Naive B cell (primary cell): ENCODE results near the gene OR10P1. TPM values are rescaled to one million over a fixed set of nuclear protein-coding genes. Genes with fewer than 3 reads are reported as not detected.
"Not testable (repeated sequence)": the region's sequence is repeated elsewhere in the genome, so short reads cannot be mapped to it uniquely, and the experiment has no call there.

Experiments used
- ATAC-seq, 2 donors: fragments of 150-1000 bp; cut with Tn5 transposase; 2 replicates each; pipeline ENCODE4 v1.10.0; 2021; ENCODE audit warnings: low read depth in 2 of 2, mild to moderate bottlenecking in 2 of 2, moderate library complexity in 2 of 2
- DNase-seq: peaks from one replicate; pipeline ENCODE4 v3.0.0; 2022
- H3K27ac Mint-ChIP-seq, 6 donors: one replicate each; pipeline ENCODE4 v1.8.0; 2020 to 2022; ENCODE audit warnings: mild to moderate bottlenecking in 6 of 6, mixed read lengths in 6 of 6, moderate library complexity in 5 of 6, inconsistent platforms in 2 of 6
- H3K27me3 Mint-ChIP-seq, 3 donors: one replicate each; pipeline ENCODE4 v1.8.0; 2021 to 2022; ENCODE audit warnings: mixed read lengths in 3 of 3, mild to moderate bottlenecking in 1 of 3
- H3K36me3 Mint-ChIP-seq, 2 donors: one replicate each; pipeline ENCODE4 v1.8.0; 2020 to 2022; ENCODE audit warnings: mixed read lengths in 2 of 2, inconsistent platforms in 1 of 2, mild to moderate bottlenecking in 1 of 2
- H3K4me1 Mint-ChIP-seq, 3 donors: one replicate each; pipeline ENCODE4 v1.8.0; 2020 to 2022; ENCODE audit warnings: mixed read lengths in 3 of 3, inconsistent platforms in 1 of 3, mild to moderate bottlenecking in 1 of 3, moderate library complexity in 1 of 3
- H3K4me3 Mint-ChIP-seq, 8 donors: one replicate each; pipeline ENCODE4 v1.8.0; 2020 to 2022; ENCODE audit warnings: mild to moderate bottlenecking in 8 of 8, mixed read lengths in 8 of 8, moderate library complexity in 8 of 8, inconsistent platforms in 2 of 8
- H3K9me3 Mint-ChIP-seq, 7 donors: one replicate each; pipeline ENCODE4 v1.8.0; 2020 to 2022; ENCODE audit warnings: mixed read lengths in 7 of 7, mild to moderate bottlenecking in 5 of 7, inconsistent platforms in 2 of 7, moderate library complexity in 1 of 7
- polyA plus RNA-seq, 6 donors: library from polyadenylated mRNA; unstranded; fragments of 300-500 nt; fragmentation: Illumina TruSeq; gene quantifications; one replicate each; pipeline ENCODE4 v1.2.3, GENCODE V29; 2021; ENCODE audit warnings: low read depth in 6 of 6

The OR10P1 gene, protein sequence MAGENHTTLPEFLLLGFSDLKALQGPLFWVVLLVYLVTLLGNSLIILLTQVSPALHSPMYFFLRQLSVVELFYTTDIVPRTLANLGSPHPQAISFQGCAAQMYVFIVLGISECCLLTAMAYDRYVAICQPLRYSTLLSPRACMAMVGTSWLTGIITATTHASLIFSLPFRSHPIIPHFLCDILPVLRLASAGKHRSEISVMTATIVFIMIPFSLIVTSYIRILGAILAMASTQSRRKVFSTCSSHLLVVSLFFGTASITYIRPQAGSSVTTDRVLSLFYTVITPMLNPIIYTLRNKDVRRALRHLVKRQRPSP
- polyA plus RNA-seq, result not detected

DNA sequence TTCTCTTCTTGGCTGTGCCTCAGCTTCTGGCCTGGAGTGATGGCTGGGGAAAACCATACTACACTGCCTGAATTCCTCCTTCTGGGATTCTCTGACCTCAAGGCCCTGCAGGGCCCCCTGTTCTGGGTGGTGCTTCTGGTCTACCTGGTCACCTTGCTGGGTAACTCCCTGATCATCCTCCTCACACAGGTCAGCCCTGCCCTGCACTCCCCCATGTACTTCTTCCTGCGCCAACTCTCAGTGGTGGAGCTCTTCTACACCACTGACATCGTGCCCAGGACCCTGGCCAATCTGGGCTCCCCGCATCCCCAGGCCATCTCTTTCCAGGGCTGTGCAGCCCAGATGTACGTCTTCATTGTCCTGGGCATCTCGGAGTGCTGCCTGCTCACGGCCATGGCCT is at the start of gene OR10P1:
TSS of gene OR10P1 (plus strand) at position 40 of the 400 bp plus-strand sequence. CDS start at position 40, 0 bp downstream.
- DNase-seq, result no peak

DNA sequence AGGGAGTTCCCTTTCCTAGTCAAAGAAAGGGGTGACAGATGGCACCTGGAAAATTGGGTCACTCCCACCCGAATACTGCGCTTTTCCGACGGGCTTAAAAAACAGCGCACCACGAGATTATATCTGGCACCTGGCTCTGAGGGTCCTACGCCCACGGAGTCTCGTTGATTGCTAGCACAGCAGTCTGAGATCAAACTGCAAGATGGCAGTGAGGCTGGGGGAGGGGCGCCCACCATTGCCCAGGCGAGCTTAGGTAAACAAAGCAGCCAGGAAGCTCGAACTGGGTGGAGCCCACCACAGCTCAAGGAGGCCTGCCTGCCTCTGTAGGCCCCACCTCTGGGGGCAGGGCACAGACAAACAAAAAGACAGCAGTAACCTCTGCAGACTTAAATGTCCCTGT is 46.5 kb upstream of the OR10P1 start:
- Mint-ChIP-seq H3K27me3 (peaks cover 10 to 55% (median 32%) of the 10 kb centered on the region in 3 donors), H3K9me3 (peaks cover 5 to 34% (median 15%) of the 10 kb centered on the region in 7 donors), H3K36me3 (peaks cover 0 to 18% of the 10 kb centered on the region in 2 donors)
- ATAC-seq, H3K4me3 Mint-ChIP-seq, H3K27ac Mint-ChIP-seq, H3K4me1 Mint-ChIP-seq, DNase-seq: not testable (repeated sequence)

More for the DNA sequence above, at the start of gene OR10P1:
- H3K27ac Mint-ChIP-seq, result peak within 1 kb of the TSS in 1 of 6 donors; percentile 26
- peaks cover 0 to 9% of the 10 kb centered on the region in 2 donors for H3K36me3 Mint-ChIP-seq
- H3K9me3 Mint-ChIP-seq, result no peaks in the 10 kb centered on the region
- no peak for ATAC-seq
- H3K4me1 Mint-ChIP-seq, result peaks cover 9 to 13% (median 9%) of the 10 kb centered on the region in 3 donors
- H3K27me3 Mint-ChIP-seq, result peaks cover 7 to 32% (median 31%) of the 10 kb centered on the region in 3 donors
- H3K4me3 Mint-ChIP-seq, result no peak within 1 kb of the TSS

DNA sequence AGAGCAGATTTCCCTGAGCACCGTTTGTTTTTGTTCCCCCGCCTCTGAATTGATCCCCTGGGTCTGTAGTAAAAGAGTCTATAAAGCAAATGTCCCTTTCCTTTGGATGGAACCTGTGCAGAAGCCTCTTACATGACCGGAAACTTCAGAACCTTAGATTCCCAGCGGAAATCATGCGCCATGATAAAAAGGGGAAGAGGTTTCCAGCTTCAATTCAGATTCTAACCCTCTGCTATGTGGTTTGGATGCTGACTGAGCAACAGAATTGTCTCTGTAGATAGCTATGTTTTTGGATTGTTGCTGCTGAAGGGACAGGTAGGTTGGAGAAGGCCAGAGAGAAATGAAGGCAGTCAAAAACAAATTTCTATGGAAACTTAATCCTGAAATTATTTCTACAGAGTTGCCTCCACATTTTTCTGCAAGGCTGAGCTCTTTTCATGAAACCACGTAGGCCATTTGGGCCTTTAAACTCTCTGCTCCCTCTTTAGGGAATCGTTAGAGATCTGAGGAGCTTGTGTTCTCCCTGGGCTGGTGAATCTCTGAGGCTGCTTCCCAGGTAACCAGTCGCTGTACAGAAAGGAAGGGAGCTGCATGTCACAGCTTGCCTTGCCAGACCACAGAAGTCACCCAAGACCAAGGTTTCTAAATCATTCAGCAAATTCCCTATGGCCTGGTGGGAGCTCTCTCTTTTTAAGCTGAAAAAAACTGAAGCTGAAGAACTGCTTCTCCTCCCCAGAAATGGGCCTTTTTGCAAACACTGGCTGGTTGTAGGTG is 28.7 kb upstream of the OR10P1 start:
- no peak overlapping the region for H3K4me3 Mint-ChIP-seq
- no peak for ATAC-seq
- peaks cover 0 to 8% (median 1%) of the 10 kb centered on the region in 7 donors for H3K9me3 Mint-ChIP-seq
- no peaks in the 10 kb centered on the region for H3K4me1 Mint-ChIP-seq
- peaks cover 17 to 31% (median 29%) of the 10 kb centered on the region in 3 donors for H3K27me3 Mint-ChIP-seq
- no peaks in the 10 kb centered on the region for H3K36me3 Mint-ChIP-seq
- no peak for DNase-seq
- H3K27ac Mint-ChIP-seq, result no peak overlapping the region

DNA sequence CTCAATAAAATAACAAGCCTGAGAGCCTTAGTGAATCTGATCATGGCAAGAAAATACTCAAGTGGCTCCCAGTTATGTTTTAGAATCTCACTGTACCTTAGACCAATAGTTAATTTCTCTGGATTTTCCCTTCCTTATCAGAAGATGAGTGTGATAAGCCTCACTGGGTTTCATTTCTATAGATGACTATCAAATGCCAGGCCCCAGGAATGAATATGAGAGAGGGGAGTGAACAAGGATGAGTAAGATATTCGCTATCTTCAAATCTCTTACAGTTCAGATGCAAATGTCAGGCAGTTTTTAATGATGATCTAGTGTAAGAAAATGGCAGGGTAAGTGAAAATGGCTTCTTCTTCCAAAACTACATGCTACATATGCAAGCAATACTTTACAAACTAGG is 26.1 kb upstream of the OR10P1 start:
- Mint-ChIP-seq H3K36me3 (peaks cover 4 to 9% of the 10 kb centered on the region in 2 donors), H3K4me1 (no peaks in the 10 kb centered on the region), H3K4me3 (no peak overlapping the region), H3K27me3 (peaks cover 25 to 37% (median 36%) of the 10 kb centered on the region in 3 donors), H3K27ac (no peak overlapping the region), H3K9me3 (peaks cover 5 to 21% (median 19%) of the 10 kb centered on the region in 7 donors)
- DNase-seq (no peak), ATAC-seq (no peak)

DNA sequence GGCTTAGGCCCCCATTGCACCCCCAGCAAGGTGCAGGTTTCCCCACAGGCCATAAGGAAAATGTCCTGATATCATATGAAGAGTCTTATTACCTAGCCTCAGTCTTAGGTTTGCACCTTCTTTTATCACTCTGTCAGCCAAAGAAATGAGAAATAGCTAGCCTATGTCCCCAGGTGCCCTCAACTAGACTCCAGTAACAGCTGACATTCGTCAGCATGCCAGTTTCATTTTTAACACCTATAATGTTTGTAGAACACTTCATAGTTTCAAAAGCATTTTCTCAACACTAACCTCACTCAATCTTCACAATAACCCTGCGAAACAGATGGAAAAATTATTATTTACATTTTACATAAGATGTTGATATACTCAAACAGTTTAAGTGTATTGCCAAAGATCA is 24.0 kb upstream of the OR10P1 start:
- H3K27ac Mint-ChIP-seq, result no peak overlapping the region
- H3K27me3 Mint-ChIP-seq, result peaks cover 25 to 46% (median 46%) of the 10 kb centered on the region in 3 donors
- H3K4me3 Mint-ChIP-seq, result no peak overlapping the region
- H3K4me1 Mint-ChIP-seq, result no peaks in the 10 kb centered on the region
- peaks cover 11 to 27% of the 10 kb centered on the region in 2 donors for H3K36me3 Mint-ChIP-seq
- DNase-seq (no peak), ATAC-seq (no peak)
- peaks cover 18 to 41% (median 32%) of the 10 kb centered on the region in 7 donors for H3K9me3 Mint-ChIP-seq

DNA sequence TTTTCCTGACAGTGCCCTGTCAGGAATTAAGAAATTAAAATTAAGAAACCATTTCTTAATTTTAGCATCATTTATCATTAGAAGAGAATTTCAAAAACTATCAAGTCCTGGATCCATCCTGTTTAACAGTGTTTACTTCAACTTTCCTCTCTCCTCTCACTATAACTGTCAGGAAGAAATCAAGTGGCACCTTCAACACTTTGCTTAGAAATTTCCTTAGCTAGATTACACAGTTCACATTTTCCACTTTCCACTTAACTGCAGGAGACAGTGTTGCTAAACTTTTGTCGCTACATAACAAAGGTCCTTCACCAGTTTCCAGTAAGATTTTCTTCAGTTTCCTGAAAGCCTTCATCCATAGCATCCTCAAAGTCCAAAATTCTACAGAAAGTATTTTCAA is 21.9 kb upstream of the OR10P1 start:
- Mint-ChIP-seq H3K27ac (no peak overlapping the region), H3K9me3 (peaks cover 18 to 43% (median 32%) of the 10 kb centered on the region in 7 donors), H3K36me3 (peaks cover 12 to 28% of the 10 kb centered on the region in 2 donors), H3K4me3 (no peak overlapping the region), H3K27me3 (peaks cover 25 to 43% (median 41%) of the 10 kb centered on the region in 3 donors), H3K4me1 (peaks cover 0 to 4% (median 2%) of the 10 kb centered on the region in 3 donors)
- no peak for ATAC-seq
- no peak for DNase-seq

DNA sequence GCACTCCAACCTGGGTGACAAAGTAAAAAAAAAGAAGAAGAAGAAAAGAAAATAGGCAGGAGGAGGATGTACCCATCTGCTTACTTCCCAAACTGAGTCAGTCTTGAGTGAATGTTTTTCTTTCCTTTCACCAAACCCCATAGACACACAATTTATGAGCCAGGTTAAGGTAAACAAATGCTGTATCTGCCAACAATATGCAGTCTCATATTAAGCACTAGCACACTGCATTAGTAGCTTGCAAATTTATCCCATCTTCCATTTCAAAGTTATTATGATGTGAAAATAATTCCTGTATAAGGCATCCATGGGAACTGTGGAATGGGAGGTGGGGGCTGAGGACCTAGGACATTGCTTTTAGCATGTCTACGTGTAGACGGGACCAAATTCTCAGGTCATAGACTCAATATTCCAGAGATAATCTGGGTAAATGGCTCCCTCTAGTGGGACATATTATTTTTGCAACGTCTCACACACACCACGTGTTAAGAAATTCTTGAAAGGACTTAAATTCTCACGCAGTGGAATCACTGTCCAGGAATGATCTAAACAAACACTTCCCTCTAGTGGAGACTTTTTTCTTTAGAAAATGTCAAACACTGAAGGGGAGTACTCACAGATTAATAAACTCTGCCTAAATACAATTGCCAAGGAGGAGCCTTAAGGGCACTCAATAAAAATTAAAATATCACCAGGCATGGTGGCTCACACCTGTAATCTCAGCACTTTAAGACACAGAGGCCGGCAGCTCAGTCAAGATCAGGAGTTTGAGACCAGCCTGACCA is 17.1 kb upstream of the OR10P1 start:
- H3K9me3 Mint-ChIP-seq, result peaks cover 17 to 33% (median 26%) of the 10 kb centered on the region in 7 donors
- ATAC-seq, result peak; percentile 91 to 93

DNA sequence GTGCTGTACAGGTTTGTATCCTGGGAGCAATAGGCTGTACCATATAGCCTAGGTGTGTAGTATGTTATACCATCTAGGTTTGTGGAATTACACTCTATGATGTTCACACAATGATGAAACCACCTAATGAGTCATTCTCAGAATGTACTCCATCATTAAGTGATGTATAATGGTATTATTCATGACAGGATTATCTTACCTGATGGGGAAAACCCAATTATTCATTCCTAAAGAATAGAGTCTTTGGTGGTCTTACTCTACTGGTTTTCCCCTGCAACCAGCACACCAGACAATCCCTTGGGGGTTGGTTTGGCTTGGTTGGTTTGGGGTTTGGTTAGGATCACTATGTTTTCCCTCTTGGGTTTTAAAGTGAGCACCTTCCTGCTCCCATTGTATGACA is 12.6 kb upstream of the OR10P1 start:
- no peaks in the 10 kb centered on the region for H3K36me3 Mint-ChIP-seq

More for the DNA sequence above, 17.1 kb upstream of the OR10P1 start:
- peaks cover 12 to 28% of the 10 kb centered on the region in 2 donors for H3K36me3 Mint-ChIP-seq
- no peak overlapping the region for H3K4me3 Mint-ChIP-seq
- DNase-seq, result peak; percentile 72
- H3K4me1 Mint-ChIP-seq, result peaks cover 0 to 6% (median 3%) of the 10 kb centered on the region in 3 donors
- H3K27me3 Mint-ChIP-seq, result peaks cover 27 to 51% (median 41%) of the 10 kb centered on the region in 3 donors
- no peak overlapping the region for H3K27ac Mint-ChIP-seq

DNA sequence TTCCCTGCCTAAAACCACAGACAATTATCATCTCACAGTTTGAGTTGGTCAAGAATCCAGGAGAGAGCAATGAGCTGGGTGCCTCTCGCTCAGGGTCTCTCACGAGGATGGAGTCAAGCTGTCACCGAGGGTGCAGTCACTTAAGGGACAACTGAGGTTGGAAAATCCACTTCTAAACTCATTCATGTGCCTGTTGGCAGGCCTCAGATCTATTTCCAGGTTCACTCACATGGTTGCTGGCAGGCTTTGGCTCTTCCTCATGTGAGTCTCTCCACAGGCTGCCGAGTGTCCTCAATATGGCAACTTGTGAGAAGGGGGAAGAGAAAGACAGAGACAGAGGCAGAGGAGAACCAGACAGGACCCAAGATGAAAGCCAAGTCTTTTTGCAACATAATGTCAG is 10.5 kb upstream of the OR10P1 start:
- no peak overlapping the region for H3K4me3 Mint-ChIP-seq
- no peaks in the 10 kb centered on the region for H3K4me1 Mint-ChIP-seq
- no peak overlapping the region for H3K27ac Mint-ChIP-seq
- ATAC-seq, result no peak
- H3K36me3 Mint-ChIP-seq, result no peaks in the 10 kb centered on the region
- peaks cover 0 to 4% (median 0%) of the 10 kb centered on the region in 7 donors for H3K9me3 Mint-ChIP-seq
- no peak for DNase-seq
- H3K27me3 Mint-ChIP-seq, result peaks cover 16 to 46% (median 23%) of the 10 kb centered on the region in 3 donors

More for the DNA sequence above, 12.6 kb upstream of the OR10P1 start:
- Mint-ChIP-seq H3K27me3 (peaks cover 24 to 49% (median 29%) of the 10 kb centered on the region in 3 donors), H3K9me3 (peaks cover 0 to 2% (median 0%) of the 10 kb centered on the region in 7 donors), H3K4me3 (no peak overlapping the region), H3K27ac (no peak overlapping the region), H3K4me1 (peaks cover 0 to 6% (median 3%) of the 10 kb centered on the region in 3 donors)
- no peak for ATAC-seq
- no peak for DNase-seq

DNA sequence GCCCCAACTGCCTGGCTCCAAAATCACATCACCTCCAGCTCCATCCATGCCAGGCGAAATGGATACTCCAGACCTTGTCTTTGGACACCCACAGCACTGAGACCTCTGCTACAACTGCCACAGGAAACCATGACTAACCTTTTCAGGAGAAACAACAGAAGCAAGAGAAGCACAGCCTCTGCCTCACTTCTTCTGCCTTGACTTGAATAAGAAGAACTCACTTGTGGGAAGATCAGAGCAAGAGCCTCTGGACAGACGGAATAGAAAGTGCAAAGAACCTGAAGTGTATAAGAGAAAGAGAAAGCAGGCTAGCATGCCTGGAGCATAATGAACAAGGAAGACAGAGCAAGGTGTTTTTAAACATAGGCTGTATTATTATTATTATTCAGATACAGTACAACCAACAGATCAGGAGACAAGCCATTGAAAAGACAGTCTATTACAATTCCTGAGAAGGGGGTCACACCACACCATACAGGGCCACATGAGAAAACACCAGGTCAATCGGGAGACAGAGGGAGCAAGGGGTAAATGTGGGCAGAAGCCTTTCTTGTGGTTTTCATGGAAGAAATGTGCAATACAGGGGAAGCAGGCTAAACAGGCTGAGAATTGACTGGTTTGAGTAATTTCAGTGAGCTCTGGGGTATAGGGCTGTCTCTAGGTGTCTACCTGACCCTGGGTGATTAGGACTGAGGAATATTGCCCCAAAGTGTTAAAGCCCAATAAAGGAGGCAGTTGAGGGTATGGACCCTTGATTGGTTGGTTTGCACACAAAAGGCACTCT is 7.4 kb upstream of the OR10P1 start:
- H3K4me3 Mint-ChIP-seq, result peak overlapping the region in 1 of 8 donors; percentile 5
- no peak for ATAC-seq
- H3K27me3 Mint-ChIP-seq, result peaks cover 10 to 53% (median 19%) of the 10 kb centered on the region in 3 donors
- no peak for DNase-seq
- peak overlapping the region in 1 of 6 donors; percentile 28 for H3K27ac Mint-ChIP-seq
- H3K9me3 Mint-ChIP-seq, result peaks cover 0 to 4% (median 0%) of the 10 kb centered on the region in 7 donors
- no peaks in the 10 kb centered on the region for H3K36me3 Mint-ChIP-seq
- H3K4me1 Mint-ChIP-seq, result no peaks in the 10 kb centered on the region

DNA sequence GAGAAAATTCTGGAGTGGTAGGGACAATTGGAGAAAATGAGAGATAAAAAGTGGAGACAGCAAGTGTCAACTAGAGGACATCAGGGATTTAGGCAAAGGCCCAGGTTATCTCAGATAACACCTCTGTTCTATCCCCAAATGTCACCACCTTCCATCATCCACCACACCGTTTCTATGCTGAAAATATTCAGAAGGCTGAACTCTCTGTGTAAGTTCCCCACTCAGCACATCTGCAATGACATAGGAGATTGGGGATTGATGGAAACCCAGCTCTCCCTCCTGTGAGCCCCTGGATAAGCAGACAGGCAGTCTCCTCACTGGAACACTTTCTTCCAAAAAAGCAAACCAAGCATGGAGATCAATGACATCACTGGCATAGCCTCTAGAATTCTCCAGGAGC is 5.6 kb upstream of the OR10P1 start:
- H3K27me3 Mint-ChIP-seq, result peaks cover 4 to 41% (median 19%) of the 10 kb centered on the region in 3 donors
- peaks cover 0 to 2% (median 0%) of the 10 kb centered on the region in 7 donors for H3K9me3 Mint-ChIP-seq
- ATAC-seq, result no peak
- H3K4me1 Mint-ChIP-seq, result no peaks in the 10 kb centered on the region
- H3K36me3 Mint-ChIP-seq, result no peaks in the 10 kb centered on the region
- H3K27ac Mint-ChIP-seq, result no peak overlapping the region
- no peak for DNase-seq
- H3K4me3 Mint-ChIP-seq, result no peak overlapping the region

DNA sequence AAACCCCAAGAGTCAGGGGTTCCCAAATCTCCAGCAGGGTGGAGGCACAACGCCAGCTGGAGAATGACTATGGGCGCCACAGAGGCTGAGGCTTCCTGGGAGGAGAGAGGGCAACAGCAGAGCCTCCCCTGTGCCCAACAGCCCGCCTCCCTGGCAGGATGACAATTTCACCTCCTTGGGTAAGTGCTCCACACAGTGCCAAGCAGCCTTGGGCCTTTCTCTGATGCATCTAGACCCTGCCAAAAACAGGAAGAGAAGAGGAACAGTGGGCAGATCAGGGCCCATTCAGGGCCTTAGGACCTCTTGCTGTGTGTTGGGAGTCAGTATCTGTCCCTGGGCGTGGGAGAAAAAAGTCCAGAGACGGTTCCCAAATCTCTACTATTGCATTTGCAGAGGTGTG is 5.0 kb upstream of the OR10P1 start:
- Mint-ChIP-seq H3K4me3 (no peak overlapping the region), H3K27ac (peak overlapping the region in 1 of 6 donors; percentile 27), H3K4me1 (no peaks in the 10 kb centered on the region), H3K36me3 (no peaks in the 10 kb centered on the region), H3K9me3 (peaks cover 0 to 2% (median 0%) of the 10 kb centered on the region in 7 donors), H3K27me3 (peaks cover 4 to 40% (median 20%) of the 10 kb centered on the region in 3 donors)
- DNase-seq (no peak), ATAC-seq (no peak)
